Endodermal cell (in vitro differentiated cells): Measurements from ENCODE around the gene SUOX. TPM values are rescaled to one million over a fixed set of nuclear protein-coding genes. Genes with fewer than 3 reads are reported as not detected.

Experiments
- DNase-seq: peaks from one replicate; pipeline ENCODE4 v3.0.0-alpha.2; 2017
- H3K27ac ChIP-seq: 2 replicates; pipeline ENCODE4 v1.5.1; 2013; ENCODE audit warnings: mild to moderate bottlenecking, low read depth, low read length, moderate library complexity
- H3K27me3 ChIP-seq: 2 replicates; pipeline ENCODE4 v1.6.1; 2013; ENCODE audit warnings: mild to moderate bottlenecking, low read length, moderate library complexity; ENCODE audit not compliant: insufficient read depth, control insufficient read depth, poor library complexity, severe bottlenecking
- H3K36me3 ChIP-seq: 2 replicates; pipeline ENCODE4 v1.7.0; 2013; ENCODE audit warnings: mild to moderate bottlenecking, low read length, moderate library complexity; ENCODE audit not compliant: control insufficient read depth, insufficient read depth
- H3K4me1 ChIP-seq: one replicate; pipeline ENCODE4 v1.7.0; 2013; ENCODE audit warnings: low read length; ENCODE audit not compliant: control insufficient read depth, insufficient read depth
- H3K4me3 ChIP-seq: 2 replicates; pipeline ENCODE4 v1.5.1; 2013; ENCODE audit warnings: mild to moderate bottlenecking, low read length, moderate library complexity
- H3K9ac ChIP-seq: 2 replicates; pipeline ENCODE4 v1.6.1; 2013; ENCODE audit warnings: mild to moderate bottlenecking, low read length, moderate library complexity; ENCODE audit not compliant: poor library complexity, severe bottlenecking; ENCODE audit errors: extremely low read depth
- H3K9me3 ChIP-seq: 2 replicates; pipeline ENCODE4 v1.6.1; 2013; ENCODE audit warnings: mild to moderate bottlenecking, low read length, moderate library complexity; ENCODE audit not compliant: control insufficient read depth
- H3K27ac Mint-ChIP-seq: 2 replicates; pipeline ENCODE4 v1.8.0; 2020; ENCODE audit warnings: mixed read lengths
- H3K27me3 Mint-ChIP-seq: 2 replicates; pipeline ENCODE4 v1.8.0; 2021; ENCODE audit warnings: mild to moderate bottlenecking, mixed read lengths; ENCODE audit not compliant: insufficient read depth
- H3K36me3 Mint-ChIP-seq: 2 replicates; pipeline ENCODE4 v1.8.0; 2020; ENCODE audit warnings: low read depth, mixed read lengths
- H3K4me1 Mint-ChIP-seq: 2 replicates; pipeline ENCODE4 v1.8.0; 2020; ENCODE audit warnings: mixed read lengths
- H3K4me3 Mint-ChIP-seq: 2 replicates; pipeline ENCODE4 v1.8.0; 2020; ENCODE audit warnings: mild to moderate bottlenecking, moderate library complexity, mixed read lengths
- H3K9me3 Mint-ChIP-seq: 2 replicates; pipeline ENCODE4 v1.8.0; 2020; ENCODE audit warnings: mild to moderate bottlenecking, mixed read lengths
- WGBS, 2 experiments: methylation state at CpG; one replicate each; pipeline versions ENCODE4 v1.1.5 to v1.1.7; 2013; ENCODE audit warnings: missing lambda C conversion rate in 2 of 2, mixed read lengths in 1 of 2; ENCODE audit not compliant: insufficient coverage in 1 of 2, insufficient read length in 1 of 2; 5-methylcytosine and 5-hydroxymethylcytosine counted together
- total RNA-seq, 2 donors: library from RNA; stranded (reverse); fragmentation: NEBNext Ultra II Directional in 1 of 2; extraction: Animal tissue kit (Norgen Biotek cat#: 25700) in 1 of 2; gene quantifications; 2 replicates in 1 of 2; 3 replicates in 1 of 2; pipeline ENCODE4 v1.2.1, GENCODE V29; 2021
- TF ChIP-seq, protein P1 (sequence below): fragments of 200-600 bp; sonication (generic); conservative IDR thresholded peaks from 2 replicates; pipeline ENCODE4 v1.5.0; 2021; ENCODE audit warnings: antibody characterized with exemption, mild to moderate bottlenecking

The SUOX gene
- total RNA-seq, 2 donors from 2014 or later, result 23.2 to 27.5 TPM

DNA sequence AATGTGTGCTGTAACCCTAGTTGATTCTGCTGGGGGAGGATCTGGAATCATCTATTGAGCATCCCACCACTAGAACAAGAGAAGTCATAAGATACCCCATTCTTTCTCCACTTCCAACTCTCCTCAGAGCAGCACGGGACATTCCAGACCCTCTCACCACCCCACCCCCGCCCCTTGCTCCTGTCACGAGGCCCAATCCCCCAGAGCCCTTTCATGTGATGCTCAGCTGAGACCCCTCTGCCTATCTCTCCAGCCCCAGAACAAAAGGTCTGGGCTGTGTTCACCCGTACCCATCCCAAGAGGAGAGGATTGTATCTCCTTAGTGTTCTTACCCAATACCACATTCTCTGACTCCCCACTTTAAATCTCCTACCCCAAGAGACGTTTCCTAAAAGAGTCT lies 31.8 kb upstream of the SUOX start:
- Mint-ChIP-seq H3K9me3 (no peaks in the 10 kb centered on the region), H3K27ac (peak overlapping the region; percentile 95), H3K4me3 (peak overlapping the region; percentile 98), H3K36me3 (peaks cover 10% of the 10 kb centered on the region), H3K27me3 (no peaks in the 10 kb centered on the region), H3K4me1 (peaks cover 29% of the 10 kb centered on the region)
- TF ChIP-seq, protein P1, sequence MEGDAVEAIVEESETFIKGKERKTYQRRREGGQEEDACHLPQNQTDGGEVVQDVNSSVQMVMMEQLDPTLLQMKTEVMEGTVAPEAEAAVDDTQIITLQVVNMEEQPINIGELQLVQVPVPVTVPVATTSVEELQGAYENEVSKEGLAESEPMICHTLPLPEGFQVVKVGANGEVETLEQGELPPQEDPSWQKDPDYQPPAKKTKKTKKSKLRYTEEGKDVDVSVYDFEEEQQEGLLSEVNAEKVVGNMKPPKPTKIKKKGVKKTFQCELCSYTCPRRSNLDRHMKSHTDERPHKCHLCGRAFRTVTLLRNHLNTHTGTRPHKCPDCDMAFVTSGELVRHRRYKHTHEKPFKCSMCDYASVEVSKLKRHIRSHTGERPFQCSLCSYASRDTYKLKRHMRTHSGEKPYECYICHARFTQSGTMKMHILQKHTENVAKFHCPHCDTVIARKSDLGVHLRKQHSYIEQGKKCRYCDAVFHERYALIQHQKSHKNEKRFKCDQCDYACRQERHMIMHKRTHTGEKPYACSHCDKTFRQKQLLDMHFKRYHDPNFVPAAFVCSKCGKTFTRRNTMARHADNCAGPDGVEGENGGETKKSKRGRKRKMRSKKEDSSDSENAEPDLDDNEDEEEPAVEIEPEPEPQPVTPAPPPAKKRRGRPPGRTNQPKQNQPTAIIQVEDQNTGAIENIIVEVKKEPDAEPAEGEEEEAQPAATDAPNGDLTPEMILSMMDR, result no peak
- H3K4me1 ChIP-seq, result peaks cover 10% of the 10 kb centered on the region
- no peak overlapping the region for H3K9ac ChIP-seq
- H3K4me3 ChIP-seq, result peak overlapping the region; percentile 93
- no peaks in the 10 kb centered on the region for H3K27me3 ChIP-seq
- peaks cover 17% of the 10 kb centered on the region for H3K36me3 ChIP-seq
- H3K9me3 ChIP-seq, result no peaks in the 10 kb centered on the region
- H3K27ac ChIP-seq, result peak overlapping the region; percentile 79
- 56 to 67% methylated on average over 1 to 5 of the region's 5 CpGs for WGBS, 2 experiments
- DNase-seq, result peak; percentile 61

DNA sequence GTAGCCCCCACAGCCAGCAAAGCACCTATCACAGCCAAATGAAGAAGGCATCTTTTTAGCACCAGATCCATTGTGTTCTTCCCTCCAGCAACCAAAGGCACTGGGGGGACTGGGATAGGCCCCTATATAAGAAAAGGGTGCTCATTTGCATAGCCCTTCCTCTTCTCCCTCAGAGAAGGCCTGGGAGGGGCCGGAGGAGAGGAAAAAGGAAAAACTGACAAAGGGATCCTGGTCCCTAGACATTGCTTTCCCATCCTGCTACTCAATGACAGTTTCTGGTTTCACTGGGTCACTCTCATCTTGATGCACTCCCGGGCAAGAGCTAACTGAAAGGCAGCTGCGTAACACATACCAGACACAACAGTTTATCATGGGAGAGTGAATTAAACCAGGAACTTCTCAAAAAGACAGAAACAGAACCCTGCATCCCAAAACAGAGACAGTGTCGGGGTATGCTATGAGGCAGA lies 31.1 kb upstream of the SUOX start, which contains the start of gene PMEL:
TSS of gene PMEL (minus strand) at position 102 of the 467 bp plus-strand sequence. CDS start at position 71, 31 bp downstream.
- peak within 1 kb of the TSS; percentile 95 for H3K27ac Mint-ChIP-seq
- H3K27me3 ChIP-seq, result no peaks in the 10 kb centered on the region
- H3K9me3 Mint-ChIP-seq, result no peaks in the 10 kb centered on the region
- peaks cover 13% of the 10 kb centered on the region for H3K36me3 Mint-ChIP-seq
- H3K9ac ChIP-seq, result peak within 1 kb of the TSS; percentile 81
- 31 to 40% methylated on average over 3 of the region's 4 CpGs for WGBS, 2 experiments
- peaks cover 24% of the 10 kb centered on the region for H3K36me3 ChIP-seq
- H3K4me1 Mint-ChIP-seq, result peaks cover 29% of the 10 kb centered on the region
- H3K9me3 ChIP-seq, result no peaks in the 10 kb centered on the region
- H3K4me3 ChIP-seq, result peak within 1 kb of the TSS; percentile 93
- peak within 1 kb of the TSS; percentile 79 for H3K27ac ChIP-seq
- DNase-seq, result peak; percentile 79
- H3K4me1 ChIP-seq, result peaks cover 10% of the 10 kb centered on the region
- H3K27me3 Mint-ChIP-seq, result no peaks in the 10 kb centered on the region
- H3K4me3 Mint-ChIP-seq, result peak within 1 kb of the TSS; percentile 98
- TF ChIP-seq, protein P1, result no peak

DNA sequence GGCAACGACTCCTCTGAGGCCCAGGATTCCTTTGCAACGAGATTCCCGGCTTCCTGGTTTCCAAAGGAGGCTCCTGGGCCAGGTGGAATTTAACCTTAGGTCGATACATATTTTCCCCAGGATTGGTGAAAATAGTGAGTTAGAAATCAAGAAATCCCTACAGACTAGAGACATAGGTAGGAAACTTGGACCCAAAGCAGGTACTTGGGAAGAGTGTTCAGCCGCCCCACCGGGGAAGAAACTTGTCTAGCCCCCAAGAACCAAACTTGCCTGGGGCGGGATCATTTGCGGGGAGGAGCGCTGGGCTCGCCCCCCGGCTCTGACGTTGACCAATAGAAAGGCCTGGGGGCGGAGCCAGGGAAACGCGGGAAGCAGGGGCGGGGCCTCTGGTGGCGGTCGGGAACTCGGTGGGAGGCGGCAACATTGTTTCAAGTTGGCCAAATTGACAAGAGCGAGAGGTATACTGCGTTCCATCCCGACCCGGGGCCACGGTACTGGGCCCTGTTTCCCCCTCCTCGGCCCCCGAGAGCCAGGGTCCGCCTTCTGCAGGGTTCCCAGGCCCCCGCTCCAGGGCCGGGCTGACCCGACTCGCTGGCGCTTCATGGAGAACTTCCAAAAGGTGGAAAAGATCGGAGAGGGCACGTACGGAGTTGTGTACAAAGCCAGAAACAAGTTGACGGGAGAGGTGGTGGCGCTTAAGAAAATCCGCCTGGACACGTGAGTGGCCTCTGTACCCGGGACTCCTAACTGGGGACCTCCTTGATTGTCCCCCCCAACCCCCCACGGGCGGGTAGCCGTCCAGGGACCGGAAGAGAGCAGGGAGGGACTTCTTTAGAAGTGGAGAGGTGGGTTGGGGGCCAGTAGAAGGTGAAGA lies 30.4 kb upstream of the SUOX start, which contains the start of gene CDK2:
TSS of gene CDK2 (plus strand) at position 423 of the 874 bp plus-strand sequence. CDS start at position 602, 179 bp downstream.
- Histone ChIP-seq H3K9me3 (no peaks in the 10 kb centered on the region), H3K4me3 (peak within 1 kb of the TSS; percentile 93), H3K27me3 (no peaks in the 10 kb centered on the region), H3K9ac (peak within 1 kb of the TSS; percentile 81), H3K27ac (peak within 1 kb of the TSS; percentile 79), H3K36me3 (peaks cover 31% of the 10 kb centered on the region), H3K4me1 (peaks cover 10% of the 10 kb centered on the region)
- Mint-ChIP-seq H3K36me3 (peaks cover 18% of the 10 kb centered on the region), H3K27ac (peak within 1 kb of the TSS; percentile 95), H3K9me3 (no peaks in the 10 kb centered on the region), H3K27me3 (no peaks in the 10 kb centered on the region), H3K4me1 (peaks cover 29% of the 10 kb centered on the region), H3K4me3 (peak within 1 kb of the TSS; percentile 98)
- DNase-seq, result peak; percentile 99
- TF ChIP-seq, protein P1, result no peak
- 1 to 3% methylated on average over 15 to 43 of the region's 45 CpGs for WGBS, 2 experiments
